DMS53 treated with DMSO at 0.1 percent for 48 hours (cell line): ENCODE results near the gene PRR12.
A peak's percentile ranks its signal among the peaks of the same experiment; 100 is the strongest.

Source experiments
- DNase-seq: peaks from one replicate; lab custom pipeline; 2025; ENCODE audit not compliant: unreplicated experiment; lab: John Stamatoyannopoulos, UW

Gene PRR12

GRCh38 chr19:49560358-49560900, 30.6 kb upstream of the PRR12 start:
- no peak for DNase-seq

DNA sequence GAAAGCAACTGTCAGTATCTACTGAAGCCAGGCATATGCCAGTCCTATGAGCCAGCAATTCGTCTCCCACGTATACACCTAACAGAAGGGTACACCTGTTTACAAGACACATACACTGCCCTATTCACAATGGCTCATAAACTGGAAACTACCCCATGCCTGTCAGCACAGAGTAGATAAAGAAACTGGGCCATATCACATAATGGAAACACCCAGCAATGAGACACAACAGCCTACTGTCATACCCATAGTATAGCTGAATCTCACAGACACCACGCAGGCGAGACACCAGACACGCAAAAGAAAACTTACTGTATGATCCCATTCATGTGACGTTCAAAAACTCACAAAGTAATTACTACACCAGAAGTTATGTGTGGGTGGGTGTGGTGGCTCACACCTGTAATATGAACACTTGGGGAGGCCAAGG, 26.4 kb upstream of the PRR12 start:
- DNase-seq: no peak

GRCh38 chr19:49565261-49565660, 25.7 kb upstream of the PRR12 start:
- DNase-seq: no peak

DNA sequence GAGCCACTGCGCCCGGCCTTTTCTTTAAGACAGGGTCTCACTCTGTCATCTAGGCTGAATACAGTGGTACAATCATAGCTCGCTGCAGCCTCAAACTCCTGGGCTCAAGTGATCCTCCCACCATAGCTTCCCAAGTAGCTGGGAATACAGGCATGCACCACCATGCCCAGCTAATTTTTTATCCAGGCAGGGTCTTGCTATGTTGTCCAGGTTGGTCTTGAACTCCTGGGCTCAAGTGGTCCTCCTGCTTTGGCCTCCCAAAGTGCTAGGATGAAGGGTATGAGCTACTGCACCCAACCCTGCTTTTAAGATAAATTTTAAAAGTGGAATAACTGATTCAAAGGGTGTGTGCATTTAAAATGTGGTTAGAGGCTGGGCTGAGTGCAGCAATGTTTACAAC, 24.7 kb upstream of the PRR12 start:
- DNase-seq: no peak

DNA sequence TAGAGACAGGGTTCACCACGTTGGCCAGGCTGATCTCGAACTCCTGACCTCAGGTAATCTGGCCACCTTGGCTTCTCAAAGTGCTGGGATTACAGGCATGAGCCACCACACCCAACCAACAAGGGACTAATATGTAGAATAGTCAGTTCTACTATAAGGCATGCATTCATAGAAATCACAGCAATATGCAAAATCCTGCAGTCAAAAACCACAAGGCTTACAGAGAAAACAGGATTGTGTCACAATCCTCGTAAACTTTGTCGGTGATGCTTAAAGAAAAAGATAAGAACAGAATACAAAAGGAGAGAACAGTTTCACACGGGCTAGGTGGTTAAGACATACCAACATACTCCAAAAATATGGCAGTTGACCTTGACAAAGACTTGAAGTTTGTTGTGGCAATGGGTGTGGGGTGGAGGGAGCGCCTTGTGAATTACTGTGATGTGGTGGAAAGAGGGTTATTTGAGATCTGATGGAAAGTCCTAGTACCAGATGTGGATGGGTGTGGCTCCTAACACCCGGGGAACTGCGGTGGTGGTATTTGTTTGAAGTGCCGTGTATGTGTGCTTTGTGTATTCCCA, 23.0 kb upstream of the PRR12 start:
- no peak for DNase-seq

DNA sequence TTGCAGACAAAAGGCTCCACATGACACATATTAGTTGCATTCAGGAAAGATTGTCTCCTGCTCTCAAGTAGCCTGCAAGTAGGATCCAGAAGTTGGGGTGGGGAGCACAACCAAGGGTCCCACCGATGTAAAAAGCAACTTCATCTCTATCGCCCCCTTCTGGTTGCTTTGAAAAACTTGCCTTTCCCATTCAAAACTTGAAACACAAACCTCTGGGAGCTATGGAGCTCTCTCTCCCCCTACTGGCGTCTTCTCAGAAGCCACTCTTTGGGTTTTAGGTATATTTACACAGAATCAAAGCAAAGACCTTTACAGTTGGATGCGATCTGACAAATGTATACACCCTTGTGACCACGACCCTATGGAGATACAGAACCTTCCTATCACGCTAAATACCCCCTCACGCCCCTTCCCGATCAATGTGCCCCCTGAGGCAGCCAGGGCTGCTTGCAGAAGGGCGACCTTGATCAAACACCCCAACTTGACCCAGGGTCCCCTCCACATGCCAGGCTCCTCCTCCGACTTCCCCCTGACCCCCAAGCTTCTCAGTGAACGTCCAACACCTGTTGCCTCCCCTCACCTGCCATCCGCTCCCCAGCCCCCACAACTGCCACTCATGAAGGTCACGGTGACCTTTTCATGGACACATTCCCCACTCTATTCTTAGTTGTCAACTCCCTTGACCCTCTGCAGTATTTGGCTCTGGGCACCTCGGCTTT, 20.7 kb upstream of the PRR12 start:
- peak; percentile 68 for DNase-seq

- peak; percentile 31 for DNase-seq
Measured at GRCh38 chr19:49570997-49571676, 19.8 kb upstream of the PRR12 start.

DNA sequence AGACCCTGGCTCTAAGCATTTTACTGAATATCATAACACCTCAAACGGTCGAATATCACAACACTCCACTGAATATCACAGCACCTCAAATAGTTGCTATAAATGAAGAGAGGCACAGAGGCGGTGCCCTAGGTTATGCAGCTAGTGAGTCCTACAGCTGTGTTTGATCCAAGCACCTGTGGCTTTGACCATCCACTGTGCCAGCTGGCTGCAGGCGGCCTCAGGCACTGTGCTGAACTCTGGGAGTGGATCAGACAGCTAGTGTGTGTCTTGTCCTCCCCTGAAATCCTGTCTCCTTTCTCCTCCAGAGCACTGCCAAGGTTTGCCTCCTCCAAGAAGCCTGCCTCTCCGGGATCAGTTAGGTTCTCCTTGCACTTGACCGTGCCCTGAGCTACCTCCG, 18.0 kb upstream of the PRR12 start:
- DNase-seq: no peak

DNA sequence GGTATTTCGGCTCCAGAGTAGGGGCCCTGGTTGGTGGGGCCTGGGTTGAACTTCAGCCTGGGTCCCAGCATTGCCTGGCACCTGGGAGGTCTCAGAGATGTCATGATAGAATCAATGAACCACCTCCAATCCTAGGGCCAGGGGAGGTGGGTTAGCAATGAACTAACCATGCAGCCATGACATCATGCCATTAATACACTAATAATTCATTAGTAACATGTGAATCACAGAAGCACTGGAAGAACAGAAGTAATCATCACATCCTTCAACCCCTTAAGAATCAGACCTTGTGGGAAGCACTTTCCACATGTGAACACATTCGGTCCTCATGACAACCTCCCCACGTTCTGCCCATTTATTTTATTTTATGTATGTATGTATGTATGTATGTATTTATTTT, 17.6 kb upstream of the PRR12 start:
- no peak for DNase-seq

- DNase-seq: no peak
Measured at GRCh38 chr19:49574206-49574755, 16.7 kb upstream of the PRR12 start.

GRCh38 chr19:49579193-49579592, 11.8 kb upstream of the PRR12 start:
- DNase-seq: no peak

DNA sequence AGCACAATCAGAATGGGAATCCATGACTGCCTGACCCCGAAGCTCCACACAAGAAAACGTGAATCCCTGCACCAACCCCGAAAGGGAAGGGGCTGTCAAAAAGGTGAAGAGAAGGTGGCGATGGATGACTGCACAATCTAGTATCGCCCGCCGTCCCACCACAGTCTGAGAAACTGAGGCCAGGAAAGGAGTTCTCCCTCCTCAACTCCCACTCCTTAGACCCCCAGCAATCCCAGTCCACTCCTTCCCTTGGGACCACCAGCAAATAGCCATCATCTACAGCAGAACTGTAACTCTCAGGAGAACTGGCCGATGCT, 11.1 kb upstream of the PRR12 start:
- DNase-seq: no peak

DNA sequence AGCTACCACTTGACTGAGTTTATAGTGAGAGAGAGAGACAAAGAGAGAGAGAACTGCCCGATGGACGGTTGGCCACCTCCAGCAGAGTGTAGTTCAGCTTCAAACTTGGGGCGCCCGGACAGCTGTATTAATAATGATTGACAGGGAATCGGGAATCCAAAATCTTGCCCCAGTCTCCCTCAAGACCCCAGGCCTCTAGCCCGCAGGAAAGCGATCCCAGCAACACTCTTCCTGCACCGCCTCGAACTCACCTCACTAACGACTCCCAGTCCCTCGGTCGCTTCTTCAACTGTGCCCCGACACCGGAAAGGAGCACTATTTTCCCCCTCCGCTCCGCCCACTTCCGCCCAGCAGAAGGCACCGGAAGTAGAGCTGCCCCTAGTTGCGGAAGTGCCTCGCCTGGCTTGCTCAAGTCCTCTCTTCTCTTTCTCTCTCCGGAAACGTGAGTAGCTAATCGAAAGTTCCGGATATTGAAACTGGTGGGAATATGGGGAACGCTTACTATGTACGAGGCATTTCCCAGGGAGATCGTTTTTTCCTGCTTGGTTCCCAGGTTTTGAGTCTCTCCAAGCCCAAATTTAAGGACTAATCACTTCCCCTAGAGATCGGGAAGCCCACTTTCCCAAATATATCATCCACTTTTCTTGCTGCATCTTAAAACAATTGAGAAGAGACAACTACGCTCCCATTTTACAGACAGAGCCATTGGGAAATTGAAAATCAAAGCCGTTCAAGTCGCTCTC, 10.5 kb upstream of the PRR12 start, which contains the start of gene NOSIP:
NOSIP (minus strand) TSS at position 293 of the 743 bp plus-strand sequence. CDS start 19,865 bp downstream, outside the sequence.
- DNase-seq: peak; percentile 81

GRCh38 chr19:49581007-49581508, 9.9 kb upstream of the PRR12 start, which contains the start of gene PRRG2:
Gene PRRG2 (plus strand): TSS chr19:49581316. CDS start chr19:49583220, 1,904 bp downstream.
- peak; percentile 4 for DNase-seq

DNA sequence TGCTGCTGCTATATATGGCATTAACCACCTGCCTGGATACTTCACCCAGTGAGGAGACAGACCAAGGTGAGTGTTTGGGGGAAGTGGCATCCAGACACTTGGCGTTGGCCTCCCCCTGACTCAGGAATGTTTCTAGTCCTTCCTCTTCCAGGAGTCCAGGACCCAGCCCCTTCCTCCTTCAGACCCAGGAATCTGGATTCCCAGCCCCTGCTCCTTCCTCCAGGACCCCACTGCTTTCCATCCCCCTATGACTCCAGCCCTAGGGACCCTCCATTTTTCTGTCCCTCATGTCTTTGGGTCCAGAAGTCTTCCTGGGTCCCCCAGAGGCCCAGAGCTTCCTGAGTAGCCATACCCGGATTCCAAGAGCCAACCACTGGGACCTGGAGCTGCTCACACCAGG, 7.7 kb upstream of the PRR12 start:
- DNase-seq: no peak

DNA sequence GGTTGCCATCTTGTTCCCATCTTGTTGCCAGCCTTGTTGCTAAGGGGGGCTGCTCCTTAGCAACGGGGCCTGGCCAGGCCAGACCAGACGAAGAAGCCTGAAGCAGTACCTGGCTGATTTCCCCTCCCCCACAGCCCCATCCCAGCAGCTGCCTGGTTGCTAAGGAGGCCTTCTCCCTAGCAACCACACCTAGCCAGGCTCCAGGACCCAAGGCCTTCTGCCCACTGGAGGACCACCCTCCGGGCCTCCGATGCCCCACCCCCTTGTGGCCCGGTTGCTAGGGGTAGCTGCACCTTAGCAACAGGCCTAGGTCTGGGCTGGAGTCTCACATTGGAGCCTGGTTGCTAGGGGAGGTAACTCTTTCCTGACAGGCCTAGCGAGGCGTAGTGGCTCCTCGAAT, 6.0 kb upstream of the PRR12 start:
- DNase-seq: no peak

DNA sequence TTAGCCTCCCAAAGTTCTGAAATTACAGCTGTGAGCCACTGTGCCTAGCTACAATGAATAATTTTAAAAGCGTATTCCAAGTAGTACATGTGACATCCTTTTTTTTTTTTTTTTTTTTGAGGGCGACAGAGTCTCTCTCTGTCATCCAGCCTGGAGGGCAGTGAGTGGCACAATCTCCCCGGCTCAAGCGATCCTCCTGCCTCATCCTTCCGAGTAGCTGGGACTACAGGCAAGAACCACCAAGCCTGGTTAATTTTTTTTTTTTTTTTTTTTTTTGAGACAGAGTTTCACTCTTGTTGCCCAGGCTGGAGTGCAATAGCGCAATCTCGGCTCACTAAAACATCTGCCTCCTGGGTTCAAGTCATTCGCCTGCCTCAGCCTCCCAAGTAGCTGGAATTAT, 3.8 kb upstream of the PRR12 start:
- DNase-seq: no peak

DNA sequence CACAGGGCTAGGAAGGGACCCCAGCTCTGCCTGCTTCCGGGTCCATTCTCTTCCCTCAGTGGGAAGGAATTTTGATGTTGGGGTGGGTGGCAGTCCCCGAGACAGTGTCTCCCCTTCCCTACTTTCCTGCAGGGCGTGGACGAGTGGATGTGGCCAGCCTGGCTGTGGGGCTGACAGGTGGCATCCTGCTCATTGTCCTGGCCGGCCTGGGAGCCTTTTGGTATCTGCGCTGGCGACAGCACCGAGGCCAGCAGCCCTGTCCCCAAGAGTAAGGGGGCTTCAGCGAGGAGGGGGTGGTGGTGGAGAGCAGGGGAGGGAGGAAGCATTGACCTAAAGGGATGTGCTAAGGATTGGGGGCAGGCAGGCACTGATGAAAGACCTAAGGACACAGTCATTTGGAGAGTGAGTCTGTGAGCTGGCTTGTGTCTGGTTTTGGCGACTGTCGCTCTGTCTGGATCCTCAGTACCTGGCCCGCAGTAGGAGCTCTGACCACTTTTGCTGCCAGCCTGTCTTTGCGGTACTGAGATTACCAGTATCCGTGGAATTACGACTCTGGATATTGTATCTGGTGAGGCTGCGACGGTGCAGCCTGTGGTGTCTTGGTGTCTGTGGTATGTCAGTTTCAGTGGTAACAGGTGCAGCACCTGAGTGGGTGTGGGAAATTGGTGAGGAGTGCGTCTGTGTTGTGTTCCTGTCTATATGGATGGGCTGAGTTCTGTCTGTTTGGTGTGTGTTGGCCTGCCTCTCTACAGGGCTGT, 2.4 kb upstream of the PRR12 start:
- DNase-seq: no peak

- peak; percentile 21 for DNase-seq
Measured at GRCh38 chr19:49589502-49589905, 1.5 kb upstream of the PRR12 start.
